ENCODE results near the gene EEF1AKMT4.

The EEF1AKMT4 gene

DNA sequence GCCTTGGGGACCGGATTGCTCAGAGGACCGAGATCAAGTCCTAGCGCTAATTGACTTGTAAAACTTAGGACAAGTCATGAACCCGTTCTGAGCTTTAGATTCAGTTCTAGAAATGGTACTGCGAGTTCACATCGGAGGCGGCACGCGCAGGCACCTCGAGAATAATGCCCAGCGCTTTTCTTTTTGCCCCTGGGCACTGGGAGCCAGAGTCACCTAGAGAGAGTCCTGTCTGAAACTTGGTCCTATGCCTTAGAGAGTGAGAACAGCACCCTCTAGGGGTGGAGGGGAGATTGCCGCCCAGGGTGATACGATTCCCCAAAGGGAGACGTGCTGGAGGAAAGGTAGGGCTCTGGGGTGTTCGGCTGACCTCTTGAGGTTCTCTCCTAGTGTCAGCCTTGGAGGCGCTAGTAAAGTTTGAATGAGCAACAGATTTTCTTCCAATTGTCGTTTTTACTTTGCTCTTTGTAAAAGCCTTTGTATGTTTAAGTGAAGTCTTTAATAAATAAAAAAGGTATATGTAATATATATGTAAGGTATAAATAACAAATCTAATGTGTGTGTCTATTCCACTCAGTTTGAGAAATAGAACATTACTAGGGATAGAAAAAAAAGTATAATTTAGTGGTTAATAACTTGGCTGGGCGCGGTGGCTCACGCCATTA lies 826 bp downstream of the EEF1AKMT4 start:
- peak overlapping the region; percentile 58 for H2AFZ ChIP-seq (ENCODE audit: low read depth, low read length)
- no peak overlapping the region for H2AK5ac ChIP-seq (ENCODE audit: low read length, severe bottlenecking)
- DNase-seq = peak; percentile 93
- no peak overlapping the region for H2BK12ac ChIP-seq (ENCODE audit: low read length in 2 of 2)
- H3K14ac ChIP-seq (ENCODE audit: low read length in 2 of 2) = no peak overlapping the region
- H4K8ac ChIP-seq (ENCODE audit: low read length) = no peak overlapping the region
- H2BK5ac ChIP-seq (ENCODE audit: low read depth, low read length, poor library complexity, severe bottlenecking) = peak overlapping the region; percentile 0
- no peaks in the 10 kb centered on the region for H3K27me3 ChIP-seq (ENCODE audit: control insufficient read depth in 1 of 2, insufficient read depth in 1 of 2, low read length in 2 of 2)
- 17% methylated on average over 18 of the region's 20 CpGs for WGBS
- peaks cover 4 to 6% of the 10 kb centered on the region in 2 experiments for H3K36me3 ChIP-seq (ENCODE audit: control insufficient read depth in 1 of 2, insufficient read depth in 2 of 2, low read depth in 1 of 2, low read length in 2 of 2)
- H2BK120ac ChIP-seq (ENCODE audit: low read depth, low read length) = no peak overlapping the region
- H3K23ac ChIP-seq (ENCODE audit: low read length in 2 of 2) = no peak overlapping the region
- H3K27ac ChIP-seq (ENCODE audit: low read length, poor library complexity, severe bottlenecking) = peak overlapping the region; percentile 33
- no peak overlapping the region for H3K4ac ChIP-seq (ENCODE audit: low read depth in 1 of 2, low read length in 2 of 2)
- peak overlapping the region; percentile 98 for H3K9ac ChIP-seq (ENCODE audit: low read length)
- peak overlapping the region; percentile 100 for H3K4me2 ChIP-seq (ENCODE audit: low read length, poor library complexity, severe bottlenecking)
- H3K9me3 ChIP-seq (ENCODE audit: control insufficient read depth, low read length) = no peaks in the 10 kb centered on the region
- peaks cover 1% of the 10 kb centered on the region for H3K4me1 ChIP-seq (ENCODE audit: control insufficient read depth, insufficient read depth, low read depth, low read length)
- H3K79me1 ChIP-seq (replicated peaks; ENCODE audit: low read length, poor library complexity, severe bottlenecking) = peaks cover 20% of the 10 kb centered on the region
- H3K4me3 ChIP-seq (ENCODE audit: insufficient read depth in 1 of 2, low read depth in 1 of 2, low read length in 2 of 2) = peak overlapping the region; percentile 70 to 93
- peak overlapping the region; percentile 45 to 50 for H3K18ac ChIP-seq (ENCODE audit: low read depth in 1 of 2, low read length in 2 of 2)
- no peak overlapping the region for H2BK15ac ChIP-seq (ENCODE audit: low read depth, poor library complexity, severe bottlenecking)
- H4K91ac ChIP-seq (ENCODE audit: low read length) = no peak overlapping the region

DNA sequence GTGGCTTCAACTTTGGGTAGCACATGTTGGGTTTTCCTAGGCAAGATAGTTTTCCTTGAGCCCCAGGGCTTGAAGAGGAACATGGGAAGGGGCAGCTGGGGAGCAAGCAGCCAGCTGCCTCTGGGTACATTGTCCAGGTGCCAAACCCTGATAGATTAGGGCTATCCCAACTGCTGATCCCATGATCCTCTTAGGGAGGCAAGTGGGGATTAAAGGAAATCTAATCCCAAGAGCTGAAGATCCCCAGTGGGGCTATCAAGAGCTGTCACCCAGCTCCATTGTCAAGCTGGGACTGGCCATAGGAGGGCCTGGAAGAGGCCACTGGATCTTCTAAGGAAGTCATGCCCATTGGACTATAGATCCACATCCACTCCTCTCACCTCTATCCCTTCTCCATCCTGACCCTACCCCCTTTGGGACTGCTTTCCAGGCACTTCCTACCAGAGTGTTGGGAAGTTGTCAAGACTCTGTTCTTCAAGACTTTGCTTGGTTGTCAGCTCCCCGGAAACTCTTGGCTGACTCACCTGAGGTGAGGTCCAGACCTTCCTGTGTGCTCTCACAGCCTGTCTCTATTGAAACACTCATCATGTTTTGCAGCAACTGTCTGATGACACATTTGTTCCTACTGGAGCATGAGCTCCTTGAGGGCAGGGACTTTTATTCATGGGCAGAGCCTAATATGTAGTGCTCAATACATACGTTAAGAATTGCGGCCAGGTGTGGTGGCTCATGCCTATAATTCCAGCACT lies 6.0 kb downstream of the EEF1AKMT4 start:
- no peak overlapping the region for H2BK15ac ChIP-seq (ENCODE audit: low read depth, poor library complexity, severe bottlenecking)
- H3K79me1 ChIP-seq (replicated peaks; ENCODE audit: low read length, poor library complexity, severe bottlenecking) = no peaks in the 10 kb centered on the region
- no peak overlapping the region for H3K18ac ChIP-seq (ENCODE audit: low read depth in 1 of 2, low read length in 2 of 2)
- WGBS = 99% methylated on average over 3 of the region's 3 CpGs
- DNase-seq = no peak
- no peak overlapping the region for H3K4me2 ChIP-seq (ENCODE audit: low read length, poor library complexity, severe bottlenecking)
- no peak overlapping the region for H3K4ac ChIP-seq (ENCODE audit: low read depth in 1 of 2, low read length in 2 of 2)
- no peak overlapping the region for H3K4me3 ChIP-seq (ENCODE audit: insufficient read depth in 1 of 2, low read depth in 1 of 2, low read length in 2 of 2)
- H2BK120ac ChIP-seq (ENCODE audit: low read depth, low read length) = no peak overlapping the region
- no peak overlapping the region for H4K8ac ChIP-seq (ENCODE audit: low read length)
- no peak overlapping the region for H2AFZ ChIP-seq (ENCODE audit: low read depth, low read length)
- H3K27me3 ChIP-seq (ENCODE audit: control insufficient read depth in 1 of 2, insufficient read depth in 1 of 2, low read length in 2 of 2) = peaks cover 11 to 19% of the 10 kb centered on the region in 2 experiments
- H2BK5ac ChIP-seq (ENCODE audit: low read depth, low read length, poor library complexity, severe bottlenecking) = no peak overlapping the region
- H3K23ac ChIP-seq (ENCODE audit: low read length in 2 of 2) = no peak overlapping the region
- H3K14ac ChIP-seq (ENCODE audit: low read length in 2 of 2) = no peak overlapping the region
- H3K9ac ChIP-seq (ENCODE audit: low read length) = no peak overlapping the region
- H2AK5ac ChIP-seq (ENCODE audit: low read length, severe bottlenecking) = no peak overlapping the region
- no peaks in the 10 kb centered on the region for H3K9me3 ChIP-seq (ENCODE audit: control insufficient read depth, low read length)
- H3K27ac ChIP-seq (ENCODE audit: low read length, poor library complexity, severe bottlenecking) = no peak overlapping the region
- peaks cover 8% of the 10 kb centered on the region for H3K4me1 ChIP-seq (ENCODE audit: control insufficient read depth, insufficient read depth, low read depth, low read length)
- H4K91ac ChIP-seq (ENCODE audit: low read length) = no peak overlapping the region
- H3K36me3 ChIP-seq (ENCODE audit: control insufficient read depth in 1 of 2, insufficient read depth in 2 of 2, low read depth in 1 of 2, low read length in 2 of 2) = peaks cover 0 to 15% of the 10 kb centered on the region in 2 experiments
- H2BK12ac ChIP-seq (ENCODE audit: low read length in 2 of 2) = no peak overlapping the region

DNA sequence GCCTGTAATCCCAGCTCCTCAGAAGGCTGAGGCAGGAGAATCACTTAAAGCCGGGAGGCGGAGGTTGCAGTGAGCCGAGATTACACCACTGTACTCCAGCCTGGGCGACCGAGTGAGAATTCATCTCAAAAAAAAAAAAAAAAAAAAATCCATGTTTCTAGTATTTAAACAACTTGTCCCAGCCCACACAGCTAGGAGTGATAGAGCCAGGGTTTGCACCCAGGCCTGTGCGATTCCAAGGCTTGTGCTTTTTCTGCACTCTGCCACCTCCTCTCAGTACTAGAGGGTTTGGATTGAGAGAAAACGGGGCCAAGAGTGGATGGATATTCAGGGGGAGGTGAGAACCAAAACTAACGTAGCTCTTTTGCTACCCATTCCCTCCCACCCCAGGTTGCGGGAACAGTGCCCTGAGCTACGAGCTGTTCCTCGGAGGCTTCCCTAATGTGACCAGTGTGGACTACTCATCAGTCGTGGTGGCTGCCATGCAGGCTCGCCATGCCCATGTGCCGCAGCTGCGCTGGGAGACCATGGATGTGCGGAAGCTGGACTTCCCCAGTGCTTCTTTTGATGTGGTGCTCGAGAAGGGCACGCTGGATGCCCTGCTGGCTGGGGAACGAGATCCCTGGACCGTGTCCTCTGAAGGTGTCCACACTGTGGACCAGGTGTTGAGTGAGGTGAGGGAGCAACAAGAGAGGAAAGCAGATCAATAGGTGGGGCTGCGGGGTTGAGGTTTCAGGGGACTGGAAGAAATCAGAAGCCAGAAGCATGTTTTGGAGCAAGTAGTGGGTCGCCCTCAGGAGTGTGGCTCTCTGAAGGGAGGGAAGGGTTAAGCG lies 7.8 kb downstream of the EEF1AKMT4 start:
- Histone ChIP-seq H3K4me1 (ENCODE audit: control insufficient read depth, insufficient read depth, low read depth, low read length) (peaks cover 24% of the 10 kb centered on the region), H3K18ac (ENCODE audit: low read depth in 1 of 2, low read length in 2 of 2) (no peak overlapping the region), H3K14ac (ENCODE audit: low read length in 2 of 2) (no peak overlapping the region), H3K9ac (ENCODE audit: low read length) (no peak overlapping the region), H2BK5ac (ENCODE audit: low read depth, low read length, poor library complexity, severe bottlenecking) (no peak overlapping the region), H3K23ac (ENCODE audit: low read length in 2 of 2) (no peak overlapping the region), H2BK15ac (ENCODE audit: low read depth, poor library complexity, severe bottlenecking) (no peak overlapping the region), H2AK5ac (ENCODE audit: low read length, severe bottlenecking) (no peak overlapping the region), H4K91ac (ENCODE audit: low read length) (no peak overlapping the region), H3K9me3 (ENCODE audit: control insufficient read depth, low read length) (no peaks in the 10 kb centered on the region), H3K27me3 (ENCODE audit: control insufficient read depth in 1 of 2, insufficient read depth in 1 of 2, low read length in 2 of 2) (peaks cover 18 to 27% of the 10 kb centered on the region in 2 experiments), H3K36me3 (ENCODE audit: control insufficient read depth in 1 of 2, insufficient read depth in 2 of 2, low read depth in 1 of 2, low read length in 2 of 2) (peaks cover 0 to 15% of the 10 kb centered on the region in 2 experiments), H3K4me2 (ENCODE audit: low read length, poor library complexity, severe bottlenecking) (no peak overlapping the region), H3K79me1 (replicated peaks; ENCODE audit: low read length, poor library complexity, severe bottlenecking) (no peaks in the 10 kb centered on the region), H3K27ac (ENCODE audit: low read length, poor library complexity, severe bottlenecking) (no peak overlapping the region), H3K4ac (ENCODE audit: low read depth in 1 of 2, low read length in 2 of 2) (no peak overlapping the region), H3K4me3 (ENCODE audit: insufficient read depth in 1 of 2, low read depth in 1 of 2, low read length in 2 of 2) (no peak overlapping the region), H2BK12ac (ENCODE audit: low read length in 2 of 2) (no peak overlapping the region), H2AFZ (ENCODE audit: low read depth, low read length) (no peak overlapping the region), H4K8ac (ENCODE audit: low read length) (no peak overlapping the region), H2BK120ac (ENCODE audit: low read depth, low read length) (no peak overlapping the region)
- DNase-seq = no peak
- 92% methylated on average over 22 of the region's 23 CpGs for WGBS

DNA sequence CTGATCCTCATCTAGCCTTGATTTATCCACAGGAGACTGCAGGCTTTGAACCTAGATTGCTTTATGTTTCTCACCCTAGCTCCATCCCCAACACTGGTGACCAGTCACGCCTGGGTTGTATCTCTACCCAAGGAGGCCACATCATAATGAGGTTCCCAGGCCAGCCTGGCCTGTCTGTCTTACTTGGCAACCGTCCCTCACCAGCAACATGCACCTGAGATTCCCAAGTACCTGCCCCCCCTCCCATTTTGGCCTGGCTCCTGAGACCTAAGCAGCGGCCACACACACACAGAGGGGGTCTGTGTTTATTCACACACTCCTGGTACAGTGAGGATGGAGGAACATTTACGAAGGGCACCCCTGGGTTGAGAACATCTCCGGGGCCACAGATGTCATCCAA lies 9.5 kb downstream of the EEF1AKMT4 start:
- no peak overlapping the region for H3K4me2 ChIP-seq (ENCODE audit: low read length, poor library complexity, severe bottlenecking)
- no peak for DNase-seq

More for the DNA sequence above, 9.5 kb downstream of the EEF1AKMT4 start:
- H2AFZ ChIP-seq (ENCODE audit: low read depth, low read length) = no peak overlapping the region
- H3K18ac ChIP-seq (ENCODE audit: low read depth in 1 of 2, low read length in 2 of 2) = no peak overlapping the region
- no peak overlapping the region for H2BK120ac ChIP-seq (ENCODE audit: low read depth, low read length)
- no peak overlapping the region for H2AK5ac ChIP-seq (ENCODE audit: low read length, severe bottlenecking)
- H3K14ac ChIP-seq (ENCODE audit: low read length in 2 of 2) = no peak overlapping the region
- H3K9me3 ChIP-seq (ENCODE audit: control insufficient read depth, low read length) = no peaks in the 10 kb centered on the region
- no peak overlapping the region for H3K9ac ChIP-seq (ENCODE audit: low read length)
- H3K4me1 ChIP-seq (ENCODE audit: control insufficient read depth, insufficient read depth, low read depth, low read length) = peaks cover 30% of the 10 kb centered on the region
- H2BK15ac ChIP-seq (ENCODE audit: low read depth, poor library complexity, severe bottlenecking) = no peak overlapping the region
- H4K8ac ChIP-seq (ENCODE audit: low read length) = no peak overlapping the region
- no peak overlapping the region for H3K4ac ChIP-seq (ENCODE audit: low read depth in 1 of 2, low read length in 2 of 2)
- H3K27ac ChIP-seq (ENCODE audit: low read length, poor library complexity, severe bottlenecking) = no peak overlapping the region
- no peaks in the 10 kb centered on the region for H3K79me1 ChIP-seq (replicated peaks; ENCODE audit: low read length, poor library complexity, severe bottlenecking)
- no peak overlapping the region for H3K4me3 ChIP-seq (ENCODE audit: insufficient read depth in 1 of 2, low read depth in 1 of 2, low read length in 2 of 2)
- no peak overlapping the region for H2BK5ac ChIP-seq (ENCODE audit: low read depth, low read length, poor library complexity, severe bottlenecking)
- H3K27me3 ChIP-seq (ENCODE audit: control insufficient read depth in 1 of 2, insufficient read depth in 1 of 2, low read length in 2 of 2) = peaks cover 30 to 39% of the 10 kb centered on the region in 2 experiments
- no peak overlapping the region for H4K91ac ChIP-seq (ENCODE audit: low read length)
- no peak overlapping the region for H2BK12ac ChIP-seq (ENCODE audit: low read length in 2 of 2)
- WGBS = 76% methylated on average over 5 of the region's 5 CpGs
- peaks cover 0 to 15% of the 10 kb centered on the region in 2 experiments for H3K36me3 ChIP-seq (ENCODE audit: control insufficient read depth in 1 of 2, insufficient read depth in 2 of 2, low read depth in 1 of 2, low read length in 2 of 2)
- H3K23ac ChIP-seq (ENCODE audit: low read length in 2 of 2) = no peak overlapping the region
